Activated naive CD8-positive, alpha-beta T cell treated with anti-CD3 and anti-CD28 coated beads, Interleukin-2, amount 50 U/mL, for 16 hours (primary cell): Measurements from ENCODE around the gene PRICKLE3.
A peak's percentile ranks its signal among the peaks of the same experiment; 100 is the strongest.

Experiments used
- DNase-seq: peaks from one replicate; pipeline ENCODE4 v3.0.0-alpha.2; 2020; ENCODE audit warnings: low read depth, low spot score

PRICKLE3 gene

DNA sequence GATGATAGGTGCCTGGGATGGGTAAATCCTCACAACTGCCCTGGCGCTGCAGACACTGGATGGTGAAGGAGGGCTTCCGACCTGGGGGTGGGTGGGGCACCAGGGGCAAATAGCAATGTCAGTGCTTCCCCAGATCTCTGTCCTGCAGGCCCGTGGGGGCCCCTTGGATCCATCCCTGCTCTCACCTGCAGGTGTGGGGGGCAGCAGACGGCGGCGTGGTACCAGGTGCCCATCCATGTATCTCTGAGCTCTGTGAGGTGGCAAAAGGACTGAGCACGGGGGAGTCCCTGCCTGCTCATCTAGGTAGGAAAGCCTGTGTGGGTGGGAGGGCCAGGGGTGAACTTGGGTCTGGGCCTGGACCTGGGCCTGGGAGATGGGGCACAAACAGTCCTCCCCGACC lies 20.4 kb upstream of the PRICKLE3 start:
- no peak for DNase-seq

DNA sequence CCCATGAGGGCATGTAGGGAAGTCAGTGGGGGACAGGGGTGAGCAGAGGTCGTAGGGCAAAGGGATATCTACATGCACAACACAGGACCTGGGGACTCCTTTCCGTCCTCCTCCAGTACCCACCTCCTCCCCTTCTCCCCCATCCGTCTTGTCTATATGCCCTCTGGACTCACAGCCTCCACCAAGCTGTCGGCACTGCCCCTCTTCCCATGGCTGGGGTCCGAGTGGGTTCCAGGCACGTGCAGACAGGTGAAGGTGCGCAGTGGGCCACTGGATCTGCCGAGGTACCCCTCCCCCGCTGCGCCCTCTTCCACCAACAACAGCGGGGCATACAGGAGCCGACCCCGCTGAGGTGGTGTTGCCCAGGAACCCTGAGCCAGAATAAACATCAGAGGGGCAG lies 19.3 kb upstream of the PRICKLE3 start:
- DNase-seq: no peak

DNA sequence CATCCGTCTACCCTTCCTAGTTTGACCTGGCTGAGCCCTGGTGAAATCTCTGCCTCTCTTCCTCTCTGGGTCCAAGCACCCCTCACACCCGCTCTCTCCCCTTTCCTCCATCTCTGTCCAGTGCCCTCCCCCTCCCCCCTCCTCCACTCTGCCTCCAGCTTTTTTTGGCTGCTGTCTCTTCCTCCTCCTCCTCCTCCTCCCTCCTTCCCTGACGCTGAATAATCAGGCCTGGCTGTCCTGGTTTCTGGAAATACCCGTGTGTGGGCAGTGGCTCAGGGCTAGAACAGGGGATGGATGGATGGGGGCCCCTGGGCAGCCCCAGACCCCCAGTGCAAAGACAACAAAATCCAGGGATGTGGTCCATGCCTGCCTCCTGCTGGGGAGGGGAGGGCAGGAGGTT lies 18.5 kb upstream of the PRICKLE3 start:
- no peak for DNase-seq

DNA sequence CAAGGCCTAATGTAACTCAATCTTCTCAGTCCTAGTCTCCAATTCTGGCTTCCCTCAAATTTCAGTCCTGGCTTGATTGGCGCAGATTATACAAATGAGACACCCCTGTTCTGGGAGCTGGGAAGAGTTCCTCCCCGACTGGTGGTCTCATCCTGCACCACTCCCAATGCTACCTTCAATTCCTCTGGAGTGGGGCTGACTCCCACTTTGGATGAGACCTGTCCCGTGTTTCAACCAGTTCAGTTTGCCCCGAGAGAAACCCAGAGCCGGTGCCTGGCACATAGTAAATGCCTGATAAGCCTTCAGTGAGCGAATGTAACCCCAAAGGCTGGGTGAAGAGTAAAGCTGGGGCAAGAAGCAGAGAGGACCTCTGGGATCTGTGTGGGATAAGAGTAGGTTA lies 17.8 kb upstream of the PRICKLE3 start:
- no peak for DNase-seq

DNA sequence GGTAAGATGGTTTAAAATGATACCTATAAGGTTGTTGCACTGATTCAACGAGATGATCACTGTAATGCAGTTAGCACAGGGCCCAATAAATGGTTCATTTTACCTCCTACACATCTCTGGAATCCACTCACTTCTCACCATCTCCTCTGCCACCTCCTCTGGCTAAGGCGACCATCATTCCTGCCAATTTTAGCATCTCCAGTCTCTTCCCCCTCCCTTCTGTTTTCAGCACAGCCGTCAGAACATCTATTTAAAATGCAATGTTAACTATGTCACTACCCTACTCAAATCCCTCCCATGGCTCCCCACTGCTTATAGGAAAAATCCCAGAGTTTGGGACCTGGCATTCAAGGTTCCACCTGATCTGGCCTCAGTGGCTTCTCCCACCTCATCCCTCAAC lies 17.4 kb upstream of the PRICKLE3 start:
- DNase-seq: no peak

DNA sequence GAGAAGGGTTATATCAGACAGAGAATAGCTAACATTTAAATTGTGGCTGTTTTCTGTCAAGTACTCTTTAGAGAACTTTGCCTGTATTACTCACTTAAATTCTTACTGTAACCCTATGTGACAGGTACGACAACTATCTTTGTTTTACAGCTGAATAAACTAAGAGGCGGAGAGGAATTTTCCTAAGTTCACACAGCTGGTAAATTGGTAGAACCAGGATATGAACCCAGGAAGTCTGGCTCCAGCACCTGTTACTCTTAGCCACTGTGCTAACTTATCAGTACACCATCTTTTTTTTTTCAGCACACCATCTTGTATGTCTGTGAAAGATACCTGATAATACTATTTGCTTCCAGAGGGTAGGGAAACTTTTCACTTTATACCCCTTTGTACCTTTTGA lies 15.8 kb upstream of the PRICKLE3 start:
- no peak for DNase-seq

DNA sequence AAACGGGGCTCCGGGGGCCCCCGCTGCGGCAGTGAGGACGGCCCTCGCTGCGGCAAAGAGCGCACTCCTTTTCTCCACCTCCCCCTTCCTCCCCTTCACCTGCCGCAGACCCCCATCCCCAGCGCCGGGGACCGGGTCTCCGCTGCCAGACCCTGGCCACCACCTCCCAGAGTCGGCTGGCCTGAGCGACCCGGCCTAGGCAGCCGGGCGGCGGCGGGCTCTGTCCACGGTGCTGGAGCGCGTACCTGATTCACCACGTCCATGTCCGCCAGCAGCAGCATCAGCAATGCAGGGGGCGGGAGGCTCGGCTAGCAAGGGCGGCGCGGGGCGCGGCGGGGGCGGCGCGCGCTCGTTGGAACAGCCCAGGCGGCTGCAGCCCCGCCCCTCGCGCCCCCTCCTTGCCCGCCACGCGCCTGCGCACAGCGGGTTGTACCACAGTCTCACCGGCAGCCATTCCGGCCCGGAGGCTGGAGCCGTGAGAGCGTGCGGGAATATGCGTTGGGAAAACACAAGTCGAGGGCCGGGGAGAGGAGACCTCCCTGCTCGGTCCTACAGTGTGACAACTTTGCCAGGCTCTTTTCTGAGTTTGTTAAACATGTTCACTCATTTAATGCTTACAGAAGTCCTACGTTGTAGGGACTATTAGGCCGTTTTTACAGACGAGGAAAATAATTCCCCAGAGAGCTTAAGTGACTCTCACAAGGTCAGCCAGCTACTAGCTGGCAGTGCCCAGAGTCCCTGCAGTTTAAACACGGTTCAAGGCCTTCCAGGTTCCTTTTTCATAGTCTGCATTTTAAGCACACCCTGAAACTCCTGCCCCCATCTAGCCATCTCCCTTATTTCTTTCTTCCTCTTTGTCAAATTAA lies 14.0 kb upstream of the PRICKLE3 start, which contains the start of gene SYP:
SYP (minus strand) TSS at position 288 of the 866 bp plus-strand sequence; CDS start at position 281, 7 bp downstream.
- peak; percentile 67 for DNase-seq

DNA sequence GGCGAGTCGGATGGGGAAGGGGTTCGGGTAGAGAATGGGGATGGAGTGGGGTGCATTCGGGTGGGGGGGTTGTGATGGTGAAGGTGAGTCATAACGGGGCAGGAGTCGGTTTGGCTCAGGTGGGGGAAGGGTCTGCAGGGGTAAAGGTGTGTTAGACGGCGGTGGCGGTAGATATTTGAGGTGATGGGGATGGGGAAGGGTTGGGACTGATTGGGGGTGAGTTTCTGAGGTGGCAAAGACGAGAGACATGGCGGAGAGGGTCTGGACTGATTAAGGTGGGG lies 13.1 kb upstream of the PRICKLE3 start:
- DNase-seq: no peak

DNA sequence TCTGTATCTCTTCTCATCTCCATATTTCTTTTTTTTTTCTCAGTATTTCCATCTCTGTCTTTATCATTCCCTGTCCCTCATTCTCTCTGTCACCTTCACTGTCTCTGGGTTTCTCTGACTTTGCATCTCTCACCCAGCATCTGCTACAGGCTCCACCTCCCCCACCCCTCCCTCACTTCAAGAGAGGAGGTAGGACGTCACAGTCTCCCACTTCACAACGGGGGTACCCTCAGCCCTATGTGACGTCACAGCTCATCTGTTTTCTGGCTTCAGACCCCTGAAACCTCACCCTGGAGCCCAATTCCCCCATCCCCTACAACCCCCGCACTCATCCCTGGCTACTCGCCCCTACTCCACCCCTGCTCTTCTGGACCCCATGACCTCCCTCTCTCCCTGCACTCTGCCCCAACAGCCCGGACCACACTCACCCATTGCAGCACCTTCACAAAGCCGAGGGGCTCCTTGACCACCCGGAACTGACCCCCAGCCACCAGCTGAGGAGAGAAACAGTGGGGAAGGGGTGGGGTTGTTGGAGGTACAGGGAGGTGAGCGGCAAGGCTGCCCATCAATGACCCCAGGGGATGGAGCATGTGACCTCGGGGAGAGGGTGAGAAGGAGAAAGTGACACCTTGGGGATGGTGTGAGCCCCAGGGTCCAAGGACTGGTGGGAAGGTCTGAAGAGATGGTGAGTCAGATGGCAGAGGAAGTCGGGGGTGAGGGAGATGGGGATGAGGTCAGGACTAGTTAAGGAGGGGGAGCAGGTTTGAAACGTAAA lies 12.6 kb upstream of the PRICKLE3 start:
- no peak for DNase-seq

DNA sequence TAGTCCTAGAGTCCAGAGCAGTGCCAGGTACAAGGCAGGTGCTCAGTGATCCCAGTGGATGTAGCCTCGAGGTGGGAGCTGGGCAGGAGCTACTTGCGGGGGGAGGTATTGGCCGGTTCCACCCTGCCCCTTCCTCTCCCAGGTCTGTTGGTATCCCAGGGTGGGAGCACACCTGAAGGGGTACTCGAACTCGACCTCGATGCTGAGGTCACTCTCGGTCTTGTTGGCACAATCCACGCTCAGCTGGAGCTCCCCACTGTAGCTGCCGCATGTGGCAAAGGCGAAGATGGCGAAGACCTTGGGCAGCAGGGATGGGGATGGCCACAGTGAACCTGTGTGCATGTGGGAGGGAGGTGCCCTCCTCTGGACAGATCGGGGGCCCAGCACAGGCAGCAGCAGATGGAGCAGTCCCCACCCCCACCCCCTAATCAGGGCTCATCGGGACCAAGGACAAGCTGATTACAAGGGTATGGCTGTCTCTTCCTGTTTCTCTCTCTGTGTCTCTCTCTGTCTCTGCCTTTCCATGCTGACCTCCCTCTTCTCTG lies 11.4 kb upstream of the PRICKLE3 start:
- DNase-seq: no peak

DNA sequence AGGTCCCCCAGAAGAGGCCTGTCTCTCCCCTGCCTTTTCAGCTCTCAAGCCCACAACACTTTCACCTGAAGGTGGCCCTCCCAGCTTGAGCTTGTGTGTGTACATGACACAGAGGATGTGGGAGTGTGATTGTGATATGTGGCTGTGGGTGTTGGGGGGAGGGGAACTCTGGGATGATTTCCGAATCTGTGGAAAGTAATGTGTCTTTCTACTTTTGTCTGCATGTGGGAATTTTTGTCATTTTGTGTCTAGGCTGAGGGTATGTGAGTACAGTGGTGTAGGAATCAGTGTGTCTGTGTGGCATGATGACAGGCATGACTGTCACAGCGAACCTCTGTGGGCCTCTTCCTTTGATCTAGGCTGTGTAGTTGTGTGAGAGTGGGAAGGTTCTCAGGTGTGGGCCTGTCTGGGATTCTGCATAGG lies 7.4 kb upstream of the PRICKLE3 start:
- DNase-seq: no peak

DNA sequence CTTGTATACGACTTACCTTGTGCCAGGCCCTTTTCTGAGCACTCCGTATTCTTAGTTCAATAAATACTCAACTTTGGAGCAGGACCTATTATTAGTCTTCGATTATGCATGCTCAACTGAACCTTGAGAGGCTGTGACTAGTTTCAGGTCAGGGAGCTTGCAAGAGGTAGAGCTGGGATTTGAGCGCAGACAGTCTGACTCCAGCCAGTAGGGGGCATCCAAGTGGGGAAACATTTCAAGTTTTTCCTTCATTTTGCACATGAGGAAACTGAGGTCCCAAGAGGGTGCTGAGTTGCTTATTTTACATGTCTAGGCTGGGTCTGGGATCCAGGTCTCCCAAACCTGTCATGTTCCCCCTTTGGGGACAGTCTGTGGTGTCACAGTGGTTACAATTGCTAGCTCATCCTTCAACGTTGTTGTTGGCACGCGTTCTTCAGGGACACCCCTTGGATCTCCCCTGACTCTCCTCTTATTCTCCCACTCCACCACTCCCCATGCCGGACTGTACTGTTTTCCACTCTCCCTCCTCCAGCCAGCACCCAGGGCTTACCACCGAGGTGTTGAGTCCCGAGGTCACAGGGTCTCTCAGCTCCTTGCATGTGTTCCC lies 6.7 kb upstream of the PRICKLE3 start:
- no peak for DNase-seq

DNA sequence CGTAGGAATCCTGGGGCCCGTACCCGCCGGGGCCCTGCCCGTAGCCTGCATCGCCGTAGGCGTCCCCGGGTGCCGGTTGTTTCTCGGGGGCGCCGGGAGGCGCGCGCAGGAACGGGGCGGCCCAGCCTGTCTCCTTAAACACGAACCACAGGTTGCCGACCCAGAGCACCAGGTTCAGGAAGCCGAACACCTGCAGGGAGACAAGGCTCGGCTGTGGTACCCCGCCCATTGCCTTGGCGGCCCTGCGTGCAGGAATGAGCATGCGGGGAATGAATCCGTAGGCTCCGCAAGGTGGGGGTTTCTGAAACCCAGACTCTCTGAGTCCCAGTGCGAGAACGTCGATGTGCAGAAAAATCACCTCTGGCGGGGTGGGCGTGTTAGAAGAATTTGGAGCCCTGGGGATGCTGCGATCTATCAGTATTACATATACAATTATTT lies 5.4 kb upstream of the PRICKLE3 start:
- no peak for DNase-seq

DNA sequence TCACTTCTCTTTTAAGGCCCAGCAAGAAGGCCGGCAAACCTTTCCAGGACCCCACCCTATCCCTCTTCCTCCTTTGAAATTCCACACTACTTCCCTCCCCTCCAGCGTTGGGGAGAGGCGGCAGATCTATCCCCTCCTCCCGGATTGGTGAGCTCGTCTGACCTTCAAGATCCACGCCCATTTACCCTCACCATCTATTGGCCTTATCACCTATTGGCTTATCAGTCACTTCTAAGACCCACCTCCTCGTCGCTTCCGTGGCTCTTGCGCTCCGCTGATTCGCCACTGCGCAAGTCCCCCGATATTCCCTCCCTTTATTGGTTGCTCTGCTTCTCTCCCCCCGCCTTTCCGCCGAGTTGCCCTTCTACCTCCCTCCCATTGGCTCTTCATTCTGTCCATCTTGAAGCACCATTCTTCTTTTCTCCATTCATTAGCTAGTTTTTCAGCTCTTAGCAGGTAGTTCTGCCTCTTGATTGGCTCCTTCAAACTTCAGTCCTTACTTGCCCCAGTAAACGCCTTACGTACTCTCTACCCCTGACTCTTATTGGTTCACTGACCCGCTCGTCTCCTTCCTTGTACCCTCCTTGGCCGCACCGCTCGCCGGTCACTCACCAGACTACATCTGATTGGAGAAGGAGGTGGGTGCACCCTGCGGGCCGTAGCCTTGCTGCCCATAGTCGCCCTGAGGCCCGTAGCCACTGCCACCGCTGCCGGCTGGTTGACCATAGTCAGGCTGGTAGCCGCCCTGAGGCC lies 4.8 kb upstream of the PRICKLE3 start:
- DNase-seq: peak; percentile 46

DNA sequence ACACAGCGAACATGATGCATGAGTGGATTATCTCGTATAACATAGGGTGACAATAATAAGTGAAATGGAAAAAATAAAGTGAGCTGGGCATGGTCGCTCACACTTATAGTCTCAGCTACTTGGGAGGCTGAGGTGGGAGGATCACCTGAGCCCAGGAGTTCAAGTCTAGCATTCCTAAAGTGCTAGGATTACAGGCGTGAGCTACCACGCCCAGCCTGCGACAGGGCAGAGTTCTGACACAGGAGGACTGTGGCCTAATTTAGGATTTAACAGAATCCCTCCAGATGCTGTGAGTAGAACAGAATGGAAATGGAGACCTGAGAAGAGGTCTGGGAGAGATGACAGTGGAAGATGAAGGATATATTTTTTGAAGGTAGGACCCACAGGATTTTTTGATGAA lies 3.4 kb upstream of the PRICKLE3 start:
- no peak for DNase-seq

DNA sequence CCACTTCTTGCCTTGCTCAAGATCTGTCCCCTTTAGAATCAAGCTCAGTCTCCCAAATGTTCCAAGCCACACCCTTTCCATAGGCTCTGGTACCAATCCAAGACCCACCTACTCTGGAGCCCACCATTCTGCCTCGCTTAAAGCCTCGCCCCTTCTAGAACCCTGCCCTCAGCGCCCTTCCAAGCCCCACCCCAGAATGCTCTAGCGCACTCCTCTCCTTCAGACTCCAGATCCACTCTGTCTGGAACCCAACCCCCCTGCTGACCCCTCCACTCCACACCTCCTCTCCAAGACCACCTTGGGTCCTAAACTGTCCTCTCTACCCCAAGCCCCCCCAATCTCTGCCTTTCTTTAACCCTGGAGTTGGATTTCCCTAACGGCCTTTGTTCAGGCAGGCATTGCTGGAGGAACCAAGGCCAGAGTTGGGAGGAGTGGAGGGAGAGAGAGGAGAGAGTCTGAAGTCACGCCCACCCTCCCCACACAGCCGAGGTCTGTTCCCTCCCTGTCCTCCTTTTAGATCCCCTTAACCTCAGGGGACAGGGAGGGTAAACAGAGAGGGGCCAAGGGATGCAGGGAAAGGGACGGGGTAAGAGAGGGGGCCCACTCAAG lies 2.4 kb upstream of the PRICKLE3 start:
- DNase-seq: no peak

DNA sequence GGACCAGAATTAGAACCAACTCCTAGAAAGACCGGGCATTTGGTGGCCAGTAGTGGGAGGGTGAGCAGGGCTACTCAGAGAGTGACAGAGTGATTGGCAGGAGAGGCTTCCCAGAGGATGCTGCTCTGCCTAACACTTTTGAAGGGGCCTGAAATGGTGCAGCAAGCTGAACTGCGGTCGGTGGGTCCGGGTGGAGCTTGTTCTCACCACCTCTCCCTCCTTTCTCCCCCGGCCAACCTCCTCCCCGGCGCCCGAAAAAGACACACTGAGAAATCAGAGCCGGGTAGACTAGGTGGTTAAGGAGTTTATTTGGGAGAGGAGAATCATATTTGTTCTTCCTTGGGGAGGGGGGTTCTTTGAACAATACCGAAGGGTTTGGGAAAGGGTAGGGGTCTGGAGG lies 1.4 kb upstream of the PRICKLE3 start:
- DNase-seq: no peak

DNA sequence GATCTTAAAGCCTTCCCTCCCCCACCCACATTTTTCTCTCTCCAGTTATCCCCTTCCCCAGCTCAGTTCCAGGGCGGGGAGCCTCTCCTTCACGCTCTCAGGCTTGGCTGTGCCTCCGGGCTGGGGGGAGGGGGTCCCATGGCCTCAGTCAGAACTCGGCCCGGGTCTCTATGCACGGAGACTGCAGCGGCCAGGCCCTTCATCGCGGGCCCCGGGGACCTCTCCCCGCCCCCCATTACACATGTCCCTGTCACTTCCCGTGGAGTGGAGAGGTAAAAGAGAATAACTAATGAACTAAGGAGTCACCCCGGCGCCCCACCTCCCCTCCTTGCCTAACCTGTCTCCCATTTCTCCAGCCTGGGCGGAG lies 838 bp upstream of the PRICKLE3 start:
- no peak for DNase-seq

DNA sequence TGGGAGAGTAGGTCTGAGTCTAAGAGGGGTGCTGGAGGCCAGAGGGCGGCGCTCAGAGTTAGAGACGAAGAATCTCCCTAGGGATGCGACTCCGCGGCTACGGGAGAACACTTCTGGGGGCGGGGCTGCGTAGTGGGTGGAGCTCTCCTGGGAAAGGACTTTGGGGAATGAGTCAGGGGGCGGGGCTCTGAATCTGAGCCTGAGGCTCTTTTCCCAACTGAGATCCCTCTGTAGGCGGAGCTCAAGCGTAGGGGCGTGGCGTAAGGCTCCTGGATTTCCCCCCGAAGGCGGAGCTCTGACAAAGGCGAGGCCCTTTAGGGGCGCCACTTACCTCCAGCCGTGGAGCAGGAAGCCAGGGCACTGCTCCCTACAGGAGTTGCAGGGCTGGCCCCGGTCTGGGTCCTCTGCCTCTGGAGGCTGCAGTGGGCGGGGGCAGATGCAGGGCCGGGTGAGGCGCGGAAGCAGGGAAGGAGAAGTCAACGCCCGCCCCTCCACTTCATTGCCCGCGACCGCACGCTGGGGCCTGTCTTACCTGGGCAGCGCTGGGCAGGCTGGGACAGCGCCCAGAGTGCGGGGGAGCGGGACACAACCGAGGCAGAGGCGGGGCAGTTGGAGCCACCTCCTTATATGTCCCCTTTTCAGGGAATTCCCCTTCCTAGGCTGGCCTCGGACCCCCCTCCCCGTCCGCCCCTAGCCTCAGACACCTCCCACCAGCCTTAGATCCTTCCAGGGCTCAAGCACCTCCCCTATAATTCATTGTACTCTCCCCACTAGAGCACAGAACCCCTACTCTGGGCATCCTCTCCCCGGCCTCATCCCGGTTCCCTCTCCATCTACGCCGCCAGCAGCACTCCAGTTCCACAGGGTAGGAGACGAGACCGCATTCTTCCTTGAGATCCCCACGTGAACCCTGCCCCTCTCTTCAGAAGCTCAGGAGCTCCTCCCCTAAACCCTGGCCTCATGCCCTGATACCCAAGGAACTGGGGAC lies 1.6 kb downstream of the PRICKLE3 start:
- no peak for DNase-seq

DNA sequence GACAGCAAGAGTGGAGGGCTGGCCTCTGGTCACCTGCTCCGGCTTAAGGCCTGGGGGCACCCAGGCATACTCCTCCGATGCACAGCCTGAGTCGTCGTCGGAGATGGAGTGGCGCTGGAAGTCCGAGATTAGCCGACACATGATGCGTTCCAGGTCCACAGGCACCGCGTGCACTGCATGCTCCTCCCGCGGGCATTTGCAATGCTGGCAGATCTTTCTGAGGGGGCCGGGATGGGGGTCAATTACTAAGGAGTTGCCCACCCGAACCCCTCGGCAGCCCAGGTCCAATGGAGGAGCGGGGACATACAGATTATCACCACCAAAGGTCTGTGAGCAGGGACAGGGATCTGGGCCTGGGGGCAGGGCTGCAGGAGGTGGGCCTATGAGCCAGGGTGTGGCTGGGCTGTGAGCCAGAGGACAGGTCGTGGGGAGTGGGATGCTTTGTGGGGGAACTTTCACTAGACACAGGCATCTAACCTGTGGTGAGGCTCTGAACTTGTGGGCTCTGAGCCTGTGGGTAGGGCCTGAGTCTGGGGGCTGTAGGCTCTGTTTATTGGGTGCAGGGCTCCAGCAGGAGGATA lies 2.4 kb downstream of the PRICKLE3 start:
- no peak for DNase-seq
